Sciatic nerve (tissue), 2 donors: Measurements from ENCODE around the gene HAPLN1. TPM values are rescaled to one million over a fixed set of nuclear protein-coding genes. Genes with fewer than 3 reads are reported as not detected.
"Not testable (repeated sequence)": the region's sequence is repeated elsewhere in the genome, so short reads cannot be mapped to it uniquely, and the experiment has no call there.

Experiments used
- ATAC-seq: fragments of 200-7000 bp; cut with Tn5 transposase; one replicate; pipeline ENCODE4 v1.9.1; 2020; ENCODE audit warnings: mild to moderate bottlenecking, moderate library complexity
- DNase-seq: peaks from one replicate; pipeline ENCODE4 v3.0.0-alpha.2; 2020; ENCODE audit warnings: low spot score
- intact Hi-C: fragments of 100-400 bp; cut with DNase I; formaldehyde crosslinking; loops from one replicate; pipeline ENCODE4 v1.14.2; 2022
- total RNA-seq: library from RNA; stranded (reverse); fragmentation: NEBNext Ultra II Directional; extraction: Animal tissue kit (Norgen Biotek cat#: 25700); gene quantifications from one replicate; pipeline ENCODE4 v1.2.1, GENCODE V29; 2021
- donor health status: DM: no; HTN: no; CAD: no.
- donor health status: DM: no; HTN: no; CAD: no.

Gene HAPLN1
- total RNA-seq: not detected

GRCh38 chr5:83720836-83721537 lies at the start of gene HAPLN1:
Gene HAPLN1 (minus strand): TSS chr5:83720855. CDS start chr5:83673523, 47,332 bp downstream.
- DNase-seq (no peak), ATAC-seq (no peak)
- intact Hi-C loops: no loop called here

- ATAC-seq (no peak), DNase-seq (no peak)
- intact Hi-C loops: no loop called here
Observed at GRCh38 chr5:83767409-83767992, 46.8 kb upstream of the HAPLN1 start.

GRCh38 chr5:83764101-83764500 lies 43.4 kb upstream of the HAPLN1 start:
- ATAC-seq: no peak
- DNase-seq: no peak
- intact Hi-C loops: no loop called here

GRCh38 chr5:83760579-83760978 lies 39.9 kb upstream of the HAPLN1 start:
- intact Hi-C loops: no loop called here
- DNase-seq (no peak), ATAC-seq (no peak)

- intact Hi-C loops: no loop called here
- ATAC-seq (no peak), DNase-seq (no peak)
Observed at GRCh38 chr5:83752700-83753099, 32.0 kb upstream of the HAPLN1 start.

- no peak for DNase-seq
- no peak for ATAC-seq
- intact Hi-C loops: no loop called here
Observed at GRCh38 chr5:83751201-83751600, 30.5 kb upstream of the HAPLN1 start.

- ATAC-seq (peak; percentile 45), DNase-seq (no peak)
- intact Hi-C loops: no loop called here
Observed at GRCh38 chr5:83750749-83751148, 30.1 kb upstream of the HAPLN1 start.

- intact Hi-C loops: no loop called here
Observed at GRCh38 chr5:83745816-83746215, 25.2 kb upstream of the HAPLN1 start.

GRCh38 chr5:83744821-83745220 lies 24.2 kb upstream of the HAPLN1 start:
- intact Hi-C loops: no loop called here

More at GRCh38 chr5:83745816-83746215, 25.2 kb upstream of the HAPLN1 start:
- ATAC-seq (no peak), DNase-seq (no peak)

GRCh38 chr5:83742089-83742488 lies 21.4 kb upstream of the HAPLN1 start:
- ATAC-seq (no peak), DNase-seq (no peak)
- intact Hi-C loops: no loop called here

More at GRCh38 chr5:83744821-83745220, 24.2 kb upstream of the HAPLN1 start:
- DNase-seq (no peak), ATAC-seq (no peak)

- intact Hi-C loops: no loop called here
- DNase-seq: no peak
- ATAC-seq: no peak
Observed at GRCh38 chr5:83741571-83741970, 20.9 kb upstream of the HAPLN1 start.

GRCh38 chr5:83740741-83741140 lies 20.1 kb upstream of the HAPLN1 start:
- intact Hi-C loops: no loop called here
- no peak for ATAC-seq
- no peak for DNase-seq

GRCh38 chr5:83736169-83736568 lies 15.5 kb upstream of the HAPLN1 start:
- ATAC-seq, intact Hi-C loops, DNase-seq: not testable (repeated sequence)

GRCh38 chr5:83735058-83735457 lies 14.4 kb upstream of the HAPLN1 start:
- intact Hi-C loops, ATAC-seq, DNase-seq: not testable (repeated sequence)

- DNase-seq (no peak), ATAC-seq (no peak)
- intact Hi-C loops: no loop called here
Observed at GRCh38 chr5:83731638-83732037, 11.0 kb upstream of the HAPLN1 start.

GRCh38 chr5:83729362-83729761 lies 8.7 kb upstream of the HAPLN1 start:
- intact Hi-C loops: no loop called here
- ATAC-seq (no peak), DNase-seq (no peak)

GRCh38 chr5:83726912-83727311 lies 6.3 kb upstream of the HAPLN1 start:
- intact Hi-C loops: no loop called here
- no peak for ATAC-seq
- DNase-seq: no peak

GRCh38 chr5:83724935-83725334 lies 4.3 kb upstream of the HAPLN1 start:
- DNase-seq: no peak
- no peak for ATAC-seq
- intact Hi-C loops: no loop called here

GRCh38 chr5:83724001-83724400 lies 3.3 kb upstream of the HAPLN1 start:
- ATAC-seq (no peak), DNase-seq (no peak)
- intact Hi-C loops: no loop called here

- intact Hi-C loops: no loop called here
Observed at GRCh38 chr5:83723031-83723430, 2.4 kb upstream of the HAPLN1 start.

More at GRCh38 chr5:83723031-83723430, 2.4 kb upstream of the HAPLN1 start:
- DNase-seq (no peak), ATAC-seq (no peak)
